ENCODE data around the gene FIBP.
"Not testable (repeated sequence)": the region's sequence is repeated elsewhere in the genome, so short reads cannot be mapped to it uniquely, and the experiment has no call there.

The FIBP gene

DNA sequence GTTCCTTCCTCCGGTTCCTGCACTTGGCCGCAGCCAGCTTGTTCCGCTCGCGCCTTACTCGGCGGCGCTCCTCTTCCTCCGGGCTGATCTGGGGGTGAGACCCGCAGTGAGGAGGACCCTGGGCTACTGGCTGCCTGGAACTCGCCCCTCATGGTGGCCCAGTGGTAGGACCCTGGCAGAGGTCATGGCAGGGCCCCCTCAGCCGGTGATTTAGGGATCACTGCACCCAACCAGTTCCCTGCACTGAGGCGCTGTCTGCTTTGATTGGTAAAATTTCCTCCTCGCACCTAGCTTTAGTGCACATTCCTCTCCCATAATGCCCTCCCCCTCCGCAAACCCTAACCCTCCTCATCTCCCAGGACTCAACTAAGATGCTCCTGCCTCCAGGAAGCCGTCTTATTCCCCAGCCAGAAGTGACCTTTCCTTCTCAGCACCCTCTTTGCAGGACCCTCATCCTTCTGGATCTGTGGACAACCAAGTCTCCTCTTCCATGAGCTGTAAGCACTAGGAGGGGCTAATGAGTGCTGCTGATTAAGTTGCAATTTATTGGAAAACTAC is 5.8 kb upstream of the FIBP start:
- no peak overlapping the region for H3K4me3 ChIP-seq (ENCODE audit: low read depth, low read length)
- no peak for DNase-seq (ENCODE audit: low read depth)
- TF ChIP-seq, protein P1, sequence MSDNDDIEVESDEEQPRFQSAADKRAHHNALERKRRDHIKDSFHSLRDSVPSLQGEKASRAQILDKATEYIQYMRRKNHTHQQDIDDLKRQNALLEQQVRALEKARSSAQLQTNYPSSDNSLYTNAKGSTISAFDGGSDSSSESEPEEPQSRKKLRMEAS (IDR thresholded peaks at IDR 0.05; ENCODE audit: low read depth, low read length): no peak
- TF ChIP-seq MYC (IDR thresholded peaks at IDR 0.05; ENCODE audit: low read depth, low read length) (no peak), POLR2A (IDR thresholded peaks at IDR 0.05; ENCODE audit: extremely low read depth, insufficient read length) (no peak)
- TF ChIP-seq, protein P2, sequence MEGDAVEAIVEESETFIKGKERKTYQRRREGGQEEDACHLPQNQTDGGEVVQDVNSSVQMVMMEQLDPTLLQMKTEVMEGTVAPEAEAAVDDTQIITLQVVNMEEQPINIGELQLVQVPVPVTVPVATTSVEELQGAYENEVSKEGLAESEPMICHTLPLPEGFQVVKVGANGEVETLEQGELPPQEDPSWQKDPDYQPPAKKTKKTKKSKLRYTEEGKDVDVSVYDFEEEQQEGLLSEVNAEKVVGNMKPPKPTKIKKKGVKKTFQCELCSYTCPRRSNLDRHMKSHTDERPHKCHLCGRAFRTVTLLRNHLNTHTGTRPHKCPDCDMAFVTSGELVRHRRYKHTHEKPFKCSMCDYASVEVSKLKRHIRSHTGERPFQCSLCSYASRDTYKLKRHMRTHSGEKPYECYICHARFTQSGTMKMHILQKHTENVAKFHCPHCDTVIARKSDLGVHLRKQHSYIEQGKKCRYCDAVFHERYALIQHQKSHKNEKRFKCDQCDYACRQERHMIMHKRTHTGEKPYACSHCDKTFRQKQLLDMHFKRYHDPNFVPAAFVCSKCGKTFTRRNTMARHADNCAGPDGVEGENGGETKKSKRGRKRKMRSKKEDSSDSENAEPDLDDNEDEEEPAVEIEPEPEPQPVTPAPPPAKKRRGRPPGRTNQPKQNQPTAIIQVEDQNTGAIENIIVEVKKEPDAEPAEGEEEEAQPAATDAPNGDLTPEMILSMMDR (IDR thresholded peaks at IDR 0.05; ENCODE audit: low read depth, low read length): no peak

DNA sequence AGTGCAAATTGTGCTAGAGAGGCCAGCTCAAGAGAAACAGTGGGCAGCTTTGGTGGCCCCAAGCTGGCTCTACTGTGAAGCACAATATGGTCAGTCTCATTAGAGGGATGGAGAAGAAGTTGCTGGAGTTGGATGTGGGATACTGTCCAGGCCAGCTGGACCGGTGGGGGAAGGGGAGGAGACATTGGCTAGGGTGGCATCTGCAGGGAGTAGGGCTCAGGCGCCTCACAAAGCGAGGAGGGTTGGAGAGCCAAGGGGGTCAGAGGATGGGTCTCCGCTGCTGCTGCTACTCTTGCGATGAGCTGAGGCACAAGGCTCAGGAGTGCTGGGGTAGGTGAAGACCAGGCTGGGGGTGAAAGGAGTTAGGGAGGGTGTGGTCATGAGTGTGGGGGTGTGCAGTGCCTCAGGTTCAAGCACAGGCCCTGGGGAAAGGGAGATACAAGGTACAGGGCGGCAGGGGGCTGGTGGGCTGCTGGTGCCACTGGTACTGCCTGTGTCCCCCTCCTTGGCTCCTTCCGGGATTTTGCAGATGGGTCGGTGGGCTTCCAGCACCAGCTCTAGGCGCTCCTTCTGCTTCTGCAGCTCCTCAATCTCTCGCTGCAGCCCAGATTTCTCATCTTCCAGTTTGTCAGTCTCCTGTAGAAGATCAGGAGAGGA is 4.5 kb upstream of the FIBP start:
- H3K4me3 ChIP-seq (ENCODE audit: low read depth, low read length): peak overlapping the region; percentile 78
- TF ChIP-seq, protein P1 (IDR thresholded peaks at IDR 0.05; ENCODE audit: low read depth, low read length): no peak
- TF ChIP-seq MYC (IDR thresholded peaks at IDR 0.05; ENCODE audit: low read depth, low read length): no peak
- TF ChIP-seq POLR2A (IDR thresholded peaks at IDR 0.05; ENCODE audit: extremely low read depth, insufficient read length): no peak
- TF ChIP-seq, protein P2 (IDR thresholded peaks at IDR 0.05; ENCODE audit: low read depth, low read length): no peak
- DNase-seq (ENCODE audit: low read depth): no peak

DNA sequence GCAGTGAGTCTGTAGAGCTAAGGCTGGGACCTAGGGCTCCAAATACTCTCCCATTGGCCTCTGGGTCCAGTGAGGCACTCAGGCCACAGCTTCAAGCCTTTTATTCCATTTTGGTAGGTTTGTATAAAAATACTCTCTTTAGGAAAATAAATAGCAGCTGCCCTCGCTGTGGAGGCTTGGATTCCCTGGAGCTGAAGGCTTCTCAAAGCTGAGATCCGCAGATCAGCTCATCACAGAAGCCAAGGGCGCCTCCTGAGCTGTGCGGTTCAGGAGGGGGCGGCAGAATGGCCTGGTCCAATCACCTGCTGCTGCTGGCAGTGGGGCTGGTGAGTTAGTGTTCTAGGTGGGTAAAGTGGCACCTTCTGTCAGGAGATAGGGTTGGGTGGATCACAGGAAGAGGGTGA is 3.9 kb upstream of the FIBP start:
- peak overlapping the region; percentile 78 for H3K4me3 ChIP-seq (ENCODE audit: low read depth, low read length)

DNA sequence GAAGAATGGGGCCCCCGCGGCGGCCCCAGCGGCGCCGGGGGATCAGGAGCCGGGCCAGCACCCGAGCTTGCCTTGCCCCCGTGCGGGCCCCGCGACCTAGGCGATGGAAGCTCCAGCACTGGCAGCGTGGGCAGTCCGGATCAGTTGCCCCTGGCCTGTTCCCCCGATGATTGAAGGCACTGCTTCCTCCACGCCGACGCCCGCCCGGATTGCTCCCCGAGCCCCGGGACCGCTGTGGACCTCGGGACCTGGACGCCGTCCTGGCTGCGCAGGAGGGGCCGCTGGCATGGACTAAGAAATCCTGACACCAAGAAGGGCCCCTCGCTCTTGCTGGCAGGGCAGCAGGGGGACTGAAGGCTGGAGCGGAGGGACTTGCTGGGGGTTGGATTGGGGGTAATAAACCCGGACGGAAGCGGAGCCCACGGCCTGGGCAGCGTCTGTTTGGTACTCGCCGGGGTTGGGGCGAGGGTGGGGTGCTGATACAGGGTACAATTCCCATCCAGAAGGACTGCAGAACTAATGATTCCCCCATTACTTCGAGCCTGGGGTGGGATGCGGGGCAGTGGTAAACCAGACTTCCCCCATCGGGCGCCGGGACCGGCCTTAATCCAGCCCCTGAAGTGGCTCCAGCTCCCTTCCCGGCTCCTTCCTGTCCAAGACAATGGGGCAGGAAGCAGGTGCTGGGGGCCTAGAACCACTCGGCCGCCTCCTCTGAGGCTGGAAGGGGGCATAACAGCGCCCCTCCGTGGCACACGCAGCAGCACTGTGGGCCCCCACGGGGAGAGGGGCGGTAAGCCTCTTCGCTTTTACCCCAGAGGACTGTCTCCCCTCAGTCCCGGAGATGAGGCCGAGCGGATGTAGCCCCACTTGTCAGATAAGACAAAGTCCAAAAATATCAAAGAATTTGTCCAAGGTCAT is 3.2 kb upstream of the FIBP start:
- H3K4me3 ChIP-seq (ENCODE audit: low read depth, low read length): peak overlapping the region; percentile 78
- peak; percentile 84 for DNase-seq (ENCODE audit: low read depth)

More for the DNA sequence above, 3.9 kb upstream of the FIBP start:
- not testable (repeated sequence) for DNase-seq (ENCODE audit: low read depth)

DNA sequence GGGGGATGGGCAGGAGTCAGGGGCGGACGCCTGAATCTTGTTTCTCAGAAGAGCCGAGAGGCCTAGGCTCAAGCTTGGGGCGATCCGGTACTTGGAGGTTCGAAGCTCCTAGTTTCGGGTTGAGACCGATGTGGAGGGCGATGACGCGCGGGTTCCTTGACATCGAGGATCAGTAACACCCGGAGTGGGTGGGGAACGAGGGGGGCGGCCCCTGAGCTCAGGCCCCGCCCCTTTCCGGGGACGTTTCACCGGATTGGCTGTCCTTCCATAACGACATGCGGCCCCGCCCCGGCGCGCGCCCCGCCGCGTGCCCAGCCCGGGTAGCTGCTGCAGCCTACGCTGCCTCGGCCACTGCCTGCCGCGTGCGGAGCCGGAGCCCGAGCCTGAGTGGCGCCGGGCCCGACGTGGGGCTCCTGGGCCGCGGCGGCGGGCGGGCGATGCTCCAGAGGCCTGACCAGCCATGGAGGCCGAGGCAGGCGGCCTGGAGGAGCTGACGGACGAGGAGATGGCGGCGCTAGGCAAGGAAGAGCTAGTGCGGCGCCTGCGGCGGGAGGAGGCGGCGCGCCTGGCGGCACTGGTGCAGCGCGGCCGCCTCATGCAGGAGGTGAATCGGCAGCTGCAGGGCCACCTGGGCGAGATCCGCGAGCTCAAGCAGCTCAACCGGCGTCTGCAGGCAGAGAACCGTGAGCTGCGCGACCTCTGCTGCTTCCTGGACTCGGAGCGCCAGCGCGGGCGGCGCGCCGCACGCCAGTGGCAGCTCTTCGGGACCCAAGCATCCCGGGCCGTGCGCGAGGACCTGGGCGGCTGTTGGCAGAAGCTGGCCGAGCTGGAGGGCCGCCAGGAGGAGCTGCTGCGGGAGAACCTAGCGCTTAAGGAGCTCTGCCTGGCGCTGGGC is 2.3 kb upstream of the FIBP start, which contains the start of gene CCDC85B:
CCDC85B (plus strand) TSS at position 350 of the 895 bp plus-strand sequence; CDS start at position 461, 111 bp downstream.
- TF ChIP-seq MYC (IDR thresholded peaks at IDR 0.05; ENCODE audit: low read depth, low read length): peak; percentile 96
- TF ChIP-seq, protein P1 (IDR thresholded peaks at IDR 0.05; ENCODE audit: low read depth, low read length): peak; percentile 88
- TF ChIP-seq POLR2A (IDR thresholded peaks at IDR 0.05; ENCODE audit: extremely low read depth, insufficient read length): peak; percentile 99
- TF ChIP-seq, protein P2 (IDR thresholded peaks at IDR 0.05; ENCODE audit: low read depth, low read length): peak; percentile 3
- peak; percentile 98 for DNase-seq (ENCODE audit: low read depth)
- peak within 1 kb of the TSS; percentile 78 for H3K4me3 ChIP-seq (ENCODE audit: low read depth, low read length)

More for the DNA sequence above, 3.2 kb upstream of the FIBP start:
- TF ChIP-seq, protein P1 (IDR thresholded peaks at IDR 0.05; ENCODE audit: low read depth, low read length): peak; percentile 47; the same call in 1 of the 2 replicates
- TF ChIP-seq POLR2A (IDR thresholded peaks at IDR 0.05; ENCODE audit: extremely low read depth, insufficient read length): peak; percentile 10
- TF ChIP-seq, protein P2 (IDR thresholded peaks at IDR 0.05; ENCODE audit: low read depth, low read length): peak; percentile 53
- TF ChIP-seq MYC (IDR thresholded peaks at IDR 0.05; ENCODE audit: low read depth, low read length): peak; percentile 78
